ENCODE measurements around the gene EME2.

DNA sequence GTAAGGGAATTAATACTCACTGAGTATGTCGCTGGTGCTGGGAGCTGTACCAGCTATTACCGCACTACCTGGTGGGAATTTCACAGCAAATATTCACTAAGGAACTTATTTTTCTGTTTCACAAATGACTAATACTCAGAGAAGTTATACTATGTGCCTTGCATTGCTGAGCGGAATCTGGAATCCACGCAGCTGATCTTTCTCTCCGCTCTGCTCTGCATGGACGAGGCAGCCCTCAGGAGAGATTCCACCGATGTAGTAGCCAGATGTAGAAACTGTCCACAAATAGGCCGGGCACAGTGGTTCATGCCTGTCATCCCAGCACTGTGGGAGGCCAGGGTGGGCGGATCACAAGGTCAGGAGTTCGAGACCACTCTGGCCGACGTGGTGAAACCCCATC lies 18.4 kb upstream of the EME2 start:
- no peak for TF ChIP-seq ZNF790 (CRISPR knock-in tag; IDR thresholded peaks at IDR 0.05; ENCODE audit: borderline replicate concordance)
- TF ChIP-seq CTCF (CRISPR knock-in tag; IDR thresholded peaks at IDR 0.05) = no peak
- no peak for TF ChIP-seq BRD4 (CRISPR knock-in tag; IDR thresholded peaks at IDR 0.05)
- TF ChIP-seq, protein P1, sequence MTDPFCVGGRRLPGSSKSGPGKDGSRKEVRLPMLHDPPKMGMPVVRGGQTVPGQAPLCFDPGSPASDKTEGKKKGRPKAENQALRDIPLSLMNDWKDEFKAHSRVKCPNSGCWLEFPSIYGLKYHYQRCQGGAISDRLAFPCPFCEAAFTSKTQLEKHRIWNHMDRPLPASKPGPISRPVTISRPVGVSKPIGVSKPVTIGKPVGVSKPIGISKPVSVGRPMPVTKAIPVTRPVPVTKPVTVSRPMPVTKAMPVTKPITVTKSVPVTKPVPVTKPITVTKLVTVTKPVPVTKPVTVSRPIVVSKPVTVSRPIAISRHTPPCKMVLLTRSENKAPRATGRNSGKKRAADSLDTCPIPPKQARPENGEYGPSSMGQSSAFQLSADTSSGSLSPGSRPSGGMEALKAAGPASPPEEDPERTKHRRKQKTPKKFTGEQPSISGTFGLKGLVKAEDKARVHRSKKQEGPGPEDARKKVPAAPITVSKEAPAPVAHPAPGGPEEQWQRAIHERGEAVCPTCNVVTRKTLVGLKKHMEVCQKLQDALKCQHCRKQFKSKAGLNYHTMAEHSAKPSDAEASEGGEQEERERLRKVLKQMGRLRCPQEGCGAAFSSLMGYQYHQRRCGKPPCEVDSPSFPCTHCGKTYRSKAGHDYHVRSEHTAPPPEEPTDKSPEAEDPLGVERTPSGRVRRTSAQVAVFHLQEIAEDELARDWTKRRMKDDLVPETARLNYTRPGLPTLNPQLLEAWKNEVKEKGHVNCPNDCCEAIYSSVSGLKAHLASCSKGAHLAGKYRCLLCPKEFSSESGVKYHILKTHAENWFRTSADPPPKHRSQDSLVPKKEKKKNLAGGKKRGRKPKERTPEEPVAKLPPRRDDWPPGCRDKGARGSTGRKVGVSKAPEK (CRISPR knock-in tag; IDR thresholded peaks at IDR 0.05; ENCODE audit: borderline replicate concordance) = no peak
- no peak for TF ChIP-seq TAF1 (CRISPR knock-in tag; IDR thresholded peaks at IDR 0.05)
- TF ChIP-seq ADNP (CRISPR knock-in tag; IDR thresholded peaks at IDR 0.05) = no peak
- no peak for TF ChIP-seq NR2F1 (CRISPR knock-in tag; IDR thresholded peaks at IDR 0.05)
- no peak for TF ChIP-seq MAZ (IDR thresholded peaks at IDR 0.05; ENCODE audit: borderline replicate concordance, low read depth, low read length)
- no peak for TF ChIP-seq MAZ (CRISPR knock-in tag; IDR thresholded peaks at IDR 0.05; ENCODE audit: low read depth)
- TF ChIP-seq KDM1A (CRISPR knock-in tag; IDR thresholded peaks at IDR 0.05) = no peak
- TF ChIP-seq, protein P2, sequence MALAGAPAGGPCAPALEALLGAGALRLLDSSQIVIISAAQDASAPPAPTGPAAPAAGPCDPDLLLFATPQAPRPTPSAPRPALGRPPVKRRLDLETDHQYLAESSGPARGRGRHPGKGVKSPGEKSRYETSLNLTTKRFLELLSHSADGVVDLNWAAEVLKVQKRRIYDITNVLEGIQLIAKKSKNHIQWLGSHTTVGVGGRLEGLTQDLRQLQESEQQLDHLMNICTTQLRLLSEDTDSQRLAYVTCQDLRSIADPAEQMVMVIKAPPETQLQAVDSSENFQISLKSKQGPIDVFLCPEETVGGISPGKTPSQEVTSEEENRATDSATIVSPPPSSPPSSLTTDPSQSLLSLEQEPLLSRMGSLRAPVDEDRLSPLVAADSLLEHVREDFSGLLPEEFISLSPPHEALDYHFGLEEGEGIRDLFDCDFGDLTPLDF (CRISPR knock-in tag; IDR thresholded peaks at IDR 0.05) = no peak
- TF ChIP-seq EZH2 (conservative IDR thresholded peaks at IDR 0.05; ENCODE audit: low read depth, low read length) = no peak
- no peak for TF ChIP-seq POLR2A (IDR thresholded peaks at IDR 0.05; ENCODE audit: insufficient read depth in 1 of 2, low read depth in 2 of 2, low read length in 2 of 2)

Measured in HepG2 (cell line).